Umbilical cord (tissue), 2 donors: Measurements from ENCODE around the gene PPP2R3A. TPM values are rescaled to one million over a fixed set of nuclear protein-coding genes. Genes with fewer than 3 reads are reported as not detected.
"Not testable (repeated sequence)": the region's sequence is repeated elsewhere in the genome, so short reads cannot be mapped to it uniquely, and the experiment has no call there.

Source experiments
- DNase-seq: peaks from one replicate; pipeline ENCODE4 v3.0.0-alpha.2; 2015; ENCODE audit warnings: low spot score
- total RNA-seq: library from RNA; depleted of rRNA; stranded (reverse); fragments of >200 nt; gene quantifications from one replicate; pipeline ENCODE4 v1.2.3, GENCODE V29; 2014; ENCODE audit warnings: low replicate concordance; ENCODE audit not compliant: insufficient read depth

Gene PPP2R3A
- total RNA-seq = 20.2 TPM

- peak; percentile 87 for DNase-seq
These were observed at the start of gene PPP2R3A for GRCh38 chr3:135965506-135966270. TSS of gene PPP2R3A (plus strand) at chr3:135965728. CDS start at chr3:136001499, 35,771 bp downstream.

- DNase-seq = no peak
These were observed 49.2 kb upstream of the PPP2R3A start for GRCh38 chr3:135916310-135916709.

GRCh38 chr3:135917076-135917475 lies 48.5 kb upstream of the PPP2R3A start:
- no peak for DNase-seq

- no peak for DNase-seq
These were observed 47.5 kb upstream of the PPP2R3A start for GRCh38 chr3:135917927-135918597.

- DNase-seq = peak; percentile 25
These were observed 46.9 kb upstream of the PPP2R3A start for GRCh38 chr3:135918600-135918999.

- no peak for DNase-seq
These were observed 45.3 kb upstream of the PPP2R3A start for GRCh38 chr3:135920275-135920674.

- no peak for DNase-seq
These were observed 42.7 kb upstream of the PPP2R3A start for GRCh38 chr3:135922903-135923250.

- DNase-seq = no peak
These were observed 41.0 kb upstream of the PPP2R3A start for GRCh38 chr3:135924506-135924905.

GRCh38 chr3:135926664-135927063 lies 38.9 kb upstream of the PPP2R3A start:
- DNase-seq = no peak

- DNase-seq = peak; percentile 10
These were observed 38.4 kb upstream of the PPP2R3A start for GRCh38 chr3:135927155-135927554.

- peak; percentile 79 for DNase-seq
These were observed 35.9 kb upstream of the PPP2R3A start for GRCh38 chr3:135929670-135930069.

- no peak for DNase-seq
These were observed 35.3 kb upstream of the PPP2R3A start for GRCh38 chr3:135930255-135930654.

- not testable (repeated sequence) for DNase-seq
These were observed 30.4 kb upstream of the PPP2R3A start for GRCh38 chr3:135935171-135935570.

- not testable (repeated sequence) for DNase-seq
These were observed 27.8 kb upstream of the PPP2R3A start for GRCh38 chr3:135937766-135938165.

GRCh38 chr3:135944831-135945230 lies 20.7 kb upstream of the PPP2R3A start:
- DNase-seq = no peak

GRCh38 chr3:135950941-135951340 lies 14.6 kb upstream of the PPP2R3A start:
- no peak for DNase-seq

GRCh38 chr3:135964160-135964955 lies 1.2 kb upstream of the PPP2R3A start:
- no peak for DNase-seq

GRCh38 chr3:135965129-135965505 lies 411 bp upstream of the PPP2R3A start:
- no peak for DNase-seq

- DNase-seq = peak; percentile 60
These were observed 888 bp downstream of the PPP2R3A start for GRCh38 chr3:135966271-135966961.

GRCh38 chr3:135966962-135967274 lies 1.4 kb downstream of the PPP2R3A start:
- DNase-seq = no peak

GRCh38 chr3:135967867-135968266 lies 2.3 kb downstream of the PPP2R3A start:
- no peak for DNase-seq
